HG02759 (cell line): ENCODE data around the gene FUT8.

ENCODE experiments used
- ATAC-seq: cut with Tn5 transposase; IDR thresholded peaks from one replicate; pipeline ENCODE4 v1.9.1; 2021; ENCODE audit warnings: mild to moderate bottlenecking, moderate library complexity; ENCODE audit not compliant: unreplicated experiment

Gene FUT8

DNA sequence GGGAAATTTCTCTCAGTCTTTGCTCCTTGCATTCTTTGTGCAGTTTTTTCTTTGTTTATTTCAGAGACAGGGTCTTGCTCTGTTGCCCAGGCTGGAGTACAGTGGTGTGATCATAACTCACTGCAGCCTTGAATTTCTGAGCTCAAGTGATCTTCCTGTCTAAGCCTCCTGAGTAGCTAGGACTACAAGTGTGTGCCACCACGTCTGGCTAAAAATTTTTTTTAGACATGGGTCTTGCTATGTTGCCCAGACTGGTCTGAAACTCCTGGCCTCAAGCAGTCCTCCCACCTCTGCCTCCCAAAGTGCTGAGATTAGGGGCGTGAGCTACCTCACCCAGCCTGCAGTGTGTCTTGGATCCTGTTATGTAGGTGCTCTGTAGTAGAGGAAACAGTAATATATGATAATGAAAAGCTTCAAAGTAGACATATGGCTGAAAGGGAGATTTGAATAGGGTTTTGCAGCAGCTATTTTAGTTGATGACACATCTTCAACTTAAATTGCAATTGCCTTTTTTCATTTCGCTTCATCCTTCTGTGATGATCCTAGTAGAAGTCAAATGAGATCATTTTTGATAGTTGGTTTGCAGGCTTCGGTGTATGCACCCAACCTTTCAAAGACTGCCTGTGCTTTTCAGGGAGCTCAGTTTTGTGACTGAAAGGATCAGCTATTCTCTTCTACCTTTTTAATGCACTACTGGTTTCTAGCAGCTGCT lies 75.4 kb downstream of the FUT8 start:
- ATAC-seq, result no peak

GRCh38 chr14:65491274-65491673 lies 78.7 kb downstream of the FUT8 start:
- no peak for ATAC-seq

DNA sequence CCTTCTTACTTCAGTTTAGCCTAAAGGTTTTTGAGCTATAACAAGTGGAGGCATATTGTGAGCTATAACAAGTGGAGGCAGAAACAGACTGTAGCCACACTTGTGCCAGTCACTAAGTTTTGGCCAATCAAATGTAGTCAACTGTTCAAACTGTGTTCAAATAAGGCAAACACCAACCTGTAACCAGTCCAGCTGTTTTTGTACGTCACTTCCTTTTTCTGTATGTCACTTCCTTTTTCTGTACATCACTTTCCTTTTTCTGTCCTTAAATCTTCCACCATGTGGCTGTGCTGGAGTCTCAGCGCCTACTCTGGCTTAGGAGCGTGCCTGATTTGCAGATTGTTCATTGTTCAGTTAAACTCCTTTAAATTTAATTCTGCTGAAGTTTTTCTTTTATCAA lies 79.7 kb downstream of the FUT8 start:
- no peak for ATAC-seq

DNA sequence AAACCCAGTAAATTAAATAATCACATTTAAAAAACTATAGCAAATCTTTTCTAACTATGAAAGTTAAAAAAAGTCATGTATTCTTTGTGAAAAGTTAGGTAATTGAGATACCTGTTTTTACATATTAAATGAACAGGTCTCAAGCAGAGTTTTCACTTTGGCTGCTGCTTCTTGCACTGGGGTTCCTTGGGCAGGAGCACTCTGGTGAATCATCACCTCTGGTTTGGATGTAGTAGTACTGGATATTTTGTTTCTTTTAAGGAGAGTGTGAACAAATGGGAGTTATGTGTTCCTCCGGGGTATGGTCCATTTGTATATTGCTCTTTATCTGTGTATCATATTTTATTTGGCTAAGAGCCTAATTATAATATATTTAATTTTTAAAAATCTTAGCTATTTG lies 82.7 kb downstream of the FUT8 start:
- no peak for ATAC-seq

DNA sequence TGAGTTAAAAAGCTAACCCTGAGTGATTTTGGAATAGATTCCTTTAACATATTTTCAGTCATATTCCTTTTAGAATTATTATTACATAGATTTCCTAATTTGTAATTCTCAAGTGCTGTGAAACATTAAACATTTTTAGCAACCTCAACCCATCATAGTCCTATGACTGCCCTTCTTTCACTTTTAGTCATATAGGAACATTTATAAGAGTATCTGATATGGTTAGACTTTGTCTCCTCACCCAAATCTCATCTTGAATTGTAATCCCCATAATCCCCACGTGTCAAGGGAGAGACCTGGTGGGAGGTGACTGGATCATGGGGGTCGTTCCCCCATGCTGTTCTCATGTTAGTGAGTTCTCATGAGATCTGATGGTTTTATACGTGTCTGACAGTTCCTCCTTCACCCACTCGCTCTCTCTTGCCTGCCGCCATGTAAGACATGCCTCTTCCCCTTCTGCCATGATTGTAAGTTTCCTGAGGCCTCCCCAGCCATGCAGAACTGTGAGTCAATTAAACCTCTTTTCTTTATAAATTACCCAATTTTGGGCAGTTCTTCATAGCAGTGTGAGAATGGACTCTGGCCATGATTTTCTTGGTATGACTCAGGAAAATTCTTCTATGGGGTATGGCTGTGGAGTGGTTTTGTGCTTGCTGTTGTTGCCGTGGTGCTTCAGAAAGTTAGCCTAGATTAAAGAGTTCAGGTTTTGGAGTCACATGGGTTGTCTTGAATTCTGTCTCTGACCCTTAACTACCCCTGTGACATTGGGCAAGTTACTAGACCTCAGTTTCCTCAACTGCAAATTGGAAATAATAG lies 83.9 kb downstream of the FUT8 start:
- ATAC-seq, result no peak

GRCh38 chr14:65499138-65499537 lies 86.6 kb downstream of the FUT8 start:
- ATAC-seq, result no peak

DNA sequence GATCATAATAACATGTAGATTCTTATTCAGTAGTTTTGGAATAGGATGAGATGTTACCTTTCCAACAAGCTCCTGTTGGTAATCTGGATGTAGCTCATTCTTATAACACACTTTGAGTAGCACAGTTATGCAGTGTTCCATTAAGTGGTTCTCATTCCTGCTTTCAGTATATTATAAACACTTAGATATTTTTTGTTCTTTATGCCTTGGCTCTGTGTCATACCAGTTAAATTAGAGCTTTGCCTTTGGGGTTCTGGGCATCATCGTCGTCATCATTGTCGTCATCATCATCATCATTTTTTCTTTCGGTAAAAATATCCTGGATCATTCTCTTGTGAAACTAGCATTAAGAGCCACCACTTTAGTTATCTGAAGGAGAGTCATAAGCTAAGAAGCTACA lies 87.5 kb downstream of the FUT8 start:
- no peak for ATAC-seq

GRCh38 chr14:65501328-65501727 lies 88.8 kb downstream of the FUT8 start:
- ATAC-seq, result no peak

- ATAC-seq, result peak; percentile 70
Observed at GRCh38 chr14:65502676-65503124, 90.2 kb downstream of the FUT8 start.

DNA sequence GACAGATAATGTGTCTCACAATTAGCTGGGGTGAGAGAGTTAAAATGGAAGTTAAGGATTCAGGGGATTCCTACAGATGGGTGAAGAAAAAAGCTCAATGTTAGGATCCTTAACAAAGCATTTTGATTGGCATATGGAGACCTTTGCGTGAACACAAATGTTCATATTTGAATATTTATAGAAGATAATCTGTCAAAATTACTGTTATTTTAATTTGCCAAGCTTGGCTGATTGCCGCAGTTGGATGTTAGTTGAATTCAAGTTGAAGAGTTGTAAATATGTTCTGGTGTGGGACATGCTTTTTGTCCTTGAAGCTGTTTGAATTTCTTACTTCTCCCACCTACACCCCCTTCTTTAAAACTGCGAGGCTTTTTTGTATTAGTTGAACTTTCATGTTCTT lies 91.2 kb downstream of the FUT8 start:
- ATAC-seq, result no peak

DNA sequence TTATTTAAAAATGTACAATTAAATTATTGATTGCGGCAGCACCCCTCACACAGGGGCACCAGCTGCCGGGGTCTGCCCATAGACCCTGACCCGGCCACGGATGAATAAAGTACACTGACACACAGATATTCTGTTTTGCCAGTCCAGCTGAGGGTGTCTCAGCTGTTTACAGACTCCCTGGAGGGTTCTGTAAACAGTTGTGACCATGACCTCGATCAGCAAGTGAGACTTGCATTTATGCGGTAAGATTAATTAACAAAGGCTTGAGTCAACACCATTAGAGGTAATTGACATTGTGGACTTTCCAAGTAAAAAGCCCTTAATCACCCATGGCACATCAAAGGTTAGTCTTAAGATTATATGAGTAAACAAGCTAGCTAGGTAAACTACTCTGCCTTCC lies 94.3 kb downstream of the FUT8 start:
- ATAC-seq, result no peak

DNA sequence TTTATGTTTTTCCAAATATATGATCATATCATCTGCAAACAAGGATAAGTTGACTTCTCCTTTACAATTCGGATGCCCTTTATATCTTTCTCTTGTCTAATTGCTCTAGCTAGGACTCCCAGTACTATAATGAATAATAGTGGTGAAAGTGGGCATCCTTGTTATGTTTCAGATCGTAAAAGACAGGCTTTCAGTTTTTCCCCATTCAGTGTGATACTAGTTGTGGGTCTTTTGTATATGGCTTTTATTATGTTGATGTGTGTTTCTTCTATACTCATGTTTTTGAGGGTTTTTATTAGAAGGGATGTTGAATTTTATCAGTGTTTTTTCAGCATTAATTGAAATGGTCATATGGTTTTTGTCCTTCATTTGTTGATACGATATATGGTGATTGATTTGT lies 97.3 kb downstream of the FUT8 start:
- ATAC-seq, result no peak

DNA sequence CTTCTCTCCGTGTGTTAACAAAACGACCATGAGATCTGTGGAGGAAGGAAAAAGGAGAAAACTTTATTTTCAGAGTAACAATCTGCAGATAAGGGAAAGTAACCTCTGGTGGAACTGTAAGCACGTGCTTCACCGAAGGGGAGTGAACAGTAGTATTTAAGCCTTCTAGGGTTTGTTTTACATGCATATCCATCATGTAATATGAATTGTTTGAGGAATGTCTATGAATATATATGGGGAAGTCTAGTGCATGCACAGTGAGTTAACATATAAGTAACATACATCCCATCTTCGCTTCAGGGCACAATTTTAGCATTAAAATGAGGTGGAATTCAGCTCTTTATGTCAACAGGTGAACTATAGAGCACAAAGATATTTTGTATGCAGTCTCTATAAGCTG lies 101.1 kb downstream of the FUT8 start:
- no peak for ATAC-seq

GRCh38 chr14:65517635-65518542 lies 105.4 kb downstream of the FUT8 start:
- ATAC-seq, result no peak

- no peak for ATAC-seq
Observed at GRCh38 chr14:65528069-65528468, 115.5 kb downstream of the FUT8 start.

- no peak for ATAC-seq
Observed at GRCh38 chr14:65531148-65531547, 118.6 kb downstream of the FUT8 start.

- no peak for ATAC-seq
Observed at GRCh38 chr14:65533736-65534404, 121.3 kb downstream of the FUT8 start.

DNA sequence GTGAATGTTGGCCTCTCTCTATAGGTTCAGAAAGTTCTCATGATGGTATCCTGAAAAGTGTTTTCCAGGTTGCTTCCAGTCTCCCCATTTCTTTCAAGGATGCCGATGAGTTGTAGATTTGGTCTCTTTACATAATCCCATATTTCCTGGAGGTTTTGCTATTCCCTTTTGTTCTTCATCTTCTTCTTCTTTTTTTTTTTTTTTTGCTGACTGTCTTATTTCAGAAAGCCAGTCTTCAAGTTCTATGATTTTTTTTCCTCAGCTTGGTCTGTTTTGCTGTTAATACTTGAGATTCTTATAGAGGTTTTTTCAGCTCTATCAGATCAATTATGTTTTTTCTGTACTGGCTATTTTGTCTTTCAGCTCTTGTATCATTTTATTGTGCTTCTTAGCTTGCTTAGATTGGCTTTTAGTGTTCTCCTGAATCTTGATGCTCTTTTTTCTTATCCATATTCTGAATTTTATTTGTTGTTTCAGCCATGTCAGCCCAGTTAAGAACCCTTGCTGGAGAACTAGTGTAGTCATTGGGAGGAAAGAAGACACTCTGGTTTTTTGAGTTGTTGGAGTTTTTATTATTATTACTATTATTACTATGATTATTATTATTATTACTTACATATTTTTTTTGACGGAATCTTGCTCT lies 124.4 kb downstream of the FUT8 start:
- ATAC-seq, result no peak

DNA sequence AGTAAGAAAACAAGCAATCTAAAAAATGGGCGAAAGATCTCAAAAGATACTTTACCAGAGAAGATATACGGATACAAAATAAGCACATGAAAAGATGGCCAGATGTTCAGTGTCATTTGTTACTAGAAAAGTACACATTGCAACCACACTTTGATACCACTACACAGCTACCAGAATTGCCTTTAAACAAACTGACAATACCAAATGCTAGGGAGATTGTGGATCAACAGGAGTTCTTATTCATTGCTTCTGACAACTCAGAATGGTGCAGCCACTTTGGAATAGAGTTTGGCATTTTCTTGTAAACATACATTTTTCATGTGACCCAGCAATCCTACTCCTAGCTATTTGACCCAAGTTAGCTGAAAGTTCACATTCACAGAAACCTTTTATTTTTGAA lies 136.3 kb downstream of the FUT8 start:
- ATAC-seq, result no peak

GRCh38 chr14:65549429-65549828 lies 136.9 kb downstream of the FUT8 start:
- no peak for ATAC-seq
